Activated CD8-positive, alpha-beta memory T cell treated with anti-CD3 and anti-CD28 coated beads for 1 hour (primary cell): ENCODE measurements around the gene TRUB1.
A peak's percentile ranks its signal among the peaks of the same experiment; 100 is the strongest.
"Not testable (repeated sequence)": the region's sequence is repeated elsewhere in the genome, so short reads cannot be mapped to it uniquely, and the experiment has no call there.

Source experiments
- DNase-seq, 2 donors: peaks; one replicate each; pipeline ENCODE4 v3.0.0-alpha.2; 2020; ENCODE audit warnings: low read depth in 1 of 2; ENCODE audit errors: extremely low read depth in 1 of 2

Gene TRUB1

DNA sequence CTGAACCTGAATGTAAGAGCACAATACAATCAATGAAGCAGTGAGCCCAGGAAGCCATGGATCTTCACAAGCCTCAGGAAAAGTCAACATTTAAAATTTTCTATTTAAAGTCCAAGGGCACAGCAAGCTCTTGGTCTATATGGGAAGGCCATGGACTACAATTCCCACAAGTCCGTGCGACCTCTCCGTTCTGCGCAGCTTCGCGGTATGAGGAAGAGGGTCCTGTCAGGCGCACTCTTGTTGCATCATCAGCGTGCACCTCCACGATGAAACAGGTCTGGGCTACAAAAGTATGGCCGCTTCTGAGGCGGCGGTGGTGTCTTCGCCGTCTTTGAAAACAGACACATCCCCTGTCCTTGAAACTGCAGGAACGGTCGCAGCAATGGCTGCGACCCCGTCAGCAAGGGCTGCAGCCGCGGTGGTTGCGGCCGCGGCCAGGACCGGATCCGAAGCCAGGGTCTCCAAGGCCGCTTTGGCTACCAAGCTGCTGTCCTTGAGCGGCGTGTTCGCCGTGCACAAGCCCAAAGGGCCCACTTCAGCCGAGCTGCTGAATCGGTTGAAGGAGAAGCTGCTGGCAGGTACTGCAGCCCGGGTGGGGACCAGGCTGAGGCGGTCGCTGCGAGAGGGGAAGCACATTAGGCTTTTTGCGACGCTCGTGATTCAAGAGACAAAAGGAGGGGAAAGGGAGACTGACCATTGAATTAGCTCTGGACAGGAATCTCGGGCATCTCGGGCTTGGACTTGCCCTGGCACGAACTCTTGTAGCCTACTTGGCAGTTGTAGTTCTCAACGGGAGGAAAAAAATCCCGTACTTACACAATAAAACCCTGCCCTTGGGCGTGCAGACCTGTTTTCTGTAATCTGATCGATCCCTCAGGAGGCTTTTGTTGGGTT, at the start of gene TRUB1:
TSS of gene TRUB1 (plus strand) at position 234 of the 894 bp plus-strand sequence. CDS start at position 293, 59 bp downstream.
- DNase-seq, result peak; percentile 79 to 82

DNA sequence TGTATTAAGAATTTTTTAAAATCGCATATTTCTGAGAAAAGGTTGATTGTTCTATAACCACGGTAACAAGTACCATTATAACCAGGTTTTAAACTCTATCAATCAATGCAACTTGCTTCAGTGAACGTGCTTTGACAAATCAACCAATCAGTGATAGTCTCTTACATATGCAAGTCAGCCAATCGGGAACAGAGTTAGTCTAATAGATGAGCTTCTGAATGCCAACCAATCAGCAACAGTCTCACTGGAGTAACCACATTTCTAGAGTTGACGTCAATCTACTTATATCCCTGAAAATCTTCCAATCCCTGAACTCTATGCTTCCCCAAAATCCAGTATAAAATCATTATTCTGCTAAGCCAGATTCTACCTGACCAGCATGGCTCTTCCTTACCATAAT, 44.7 kb upstream of the TRUB1 start:
- no peak for DNase-seq

DNA sequence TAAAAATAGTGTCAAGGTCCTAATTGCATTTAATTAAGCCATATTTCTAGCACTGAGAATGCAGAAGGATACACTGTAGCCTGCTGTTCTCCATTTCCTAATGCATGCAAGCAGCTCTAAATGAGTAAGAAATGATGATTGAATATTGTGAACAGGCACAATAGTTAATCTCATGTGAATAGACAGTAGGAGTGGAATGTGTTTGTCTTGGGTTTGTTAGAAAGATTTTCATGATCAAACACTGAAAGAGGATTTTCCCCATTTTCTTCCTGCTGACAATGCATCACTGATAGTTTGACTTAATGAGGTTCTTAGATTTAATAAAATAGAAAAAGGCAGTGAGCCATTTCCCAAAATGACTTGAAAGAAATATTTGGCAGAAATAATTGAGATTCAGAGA, 43.1 kb upstream of the TRUB1 start:
- no peak for DNase-seq

DNA sequence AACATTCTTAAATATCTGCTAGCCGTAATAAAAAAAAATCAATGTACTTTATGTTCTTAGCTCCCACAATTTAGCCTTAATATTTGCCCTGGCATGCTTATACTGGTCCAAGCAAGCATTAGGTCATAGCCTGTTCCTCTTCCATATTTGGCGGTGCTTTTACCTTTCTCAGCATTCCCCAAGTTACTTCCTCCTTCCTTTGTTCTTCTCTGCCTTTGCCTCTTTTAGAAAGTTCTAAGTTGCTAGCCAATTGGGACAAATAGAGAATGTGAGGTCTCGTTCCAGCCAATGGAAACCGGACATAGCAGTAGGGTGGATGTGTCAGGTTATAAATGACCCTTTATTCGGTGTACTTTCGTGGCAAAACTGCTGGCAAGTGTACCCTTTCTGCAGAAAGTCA, 41.0 kb upstream of the TRUB1 start:
- not testable (repeated sequence) for DNase-seq

DNA sequence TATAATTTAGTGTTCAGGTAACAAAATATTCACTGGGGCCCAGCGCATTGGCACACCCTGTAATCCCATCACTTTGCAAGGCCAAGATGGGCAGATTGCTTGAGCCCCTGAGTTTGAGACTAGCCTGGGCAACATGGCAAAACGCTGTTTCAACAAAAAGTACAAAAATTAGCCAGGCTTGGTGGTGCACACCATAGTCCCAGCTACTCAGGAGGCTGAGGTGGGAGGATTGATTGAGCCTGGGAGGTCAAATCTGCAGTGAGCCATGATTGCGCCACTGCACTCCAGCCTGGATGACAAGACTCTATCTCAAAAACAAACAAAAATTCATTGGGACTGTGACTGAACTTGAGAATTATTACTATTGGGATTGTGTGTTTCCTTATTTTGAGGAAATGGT, 40.4 kb upstream of the TRUB1 start:
- DNase-seq, result no peak

DNA sequence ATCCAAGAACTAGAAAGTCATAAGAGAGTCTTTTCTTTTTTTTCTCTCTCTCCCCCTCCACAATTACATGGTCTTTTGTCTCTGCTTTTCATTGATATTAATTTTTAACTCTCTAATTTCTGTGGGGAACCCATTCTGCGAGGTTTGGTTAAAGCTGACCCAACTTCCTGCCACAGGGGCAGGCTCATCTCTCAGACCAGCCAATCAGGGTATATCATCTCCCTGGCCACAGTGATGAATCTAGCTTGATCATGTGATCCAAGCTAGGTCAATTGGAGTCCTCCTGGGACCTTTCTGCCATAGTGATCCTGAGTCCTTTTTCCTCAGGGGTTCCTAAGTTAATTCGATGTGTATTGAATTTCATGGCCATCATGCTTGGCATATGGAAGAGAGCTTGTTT, 38.0 kb upstream of the TRUB1 start:
- no peak for DNase-seq

DNA sequence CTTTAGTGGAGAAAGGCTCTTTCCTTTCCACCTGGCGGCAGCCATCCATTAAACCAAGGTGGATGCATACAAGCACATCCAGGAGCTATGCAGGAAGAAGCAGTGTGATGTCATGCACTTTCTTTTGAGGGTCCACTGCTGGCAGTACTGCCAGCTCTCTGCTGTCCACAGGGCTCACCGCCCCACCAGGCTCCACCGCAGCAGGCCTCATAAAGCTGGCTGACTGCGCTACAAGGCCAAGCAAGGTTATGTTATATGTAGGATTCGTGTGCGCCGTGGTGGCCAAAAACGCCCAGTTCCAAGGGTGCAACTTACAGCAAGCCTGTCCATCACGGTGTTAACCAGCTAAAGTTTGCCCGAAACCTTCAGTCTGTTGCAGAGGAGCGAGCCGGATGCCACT, 37.3 kb upstream of the TRUB1 start:
- no peak for DNase-seq

DNA sequence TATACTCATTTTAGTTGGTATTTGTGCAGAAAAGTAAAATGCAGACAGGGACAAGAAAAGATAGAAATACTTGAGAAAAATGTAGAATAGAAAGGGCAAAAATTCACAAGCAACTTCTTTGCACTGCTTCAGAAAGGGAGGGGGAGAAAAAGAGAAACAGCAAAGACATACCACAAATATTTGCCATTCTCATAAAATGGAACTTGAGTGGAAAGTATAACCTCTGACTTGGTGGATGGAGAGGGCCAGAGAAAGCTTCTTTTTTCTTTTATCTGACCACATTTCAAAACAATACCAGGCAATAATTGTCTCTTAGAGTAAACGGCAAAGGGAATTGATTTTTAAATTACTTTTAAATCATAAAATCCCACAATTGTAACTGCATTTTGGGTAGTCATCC, 35.8 kb upstream of the TRUB1 start:
- DNase-seq, result no peak

DNA sequence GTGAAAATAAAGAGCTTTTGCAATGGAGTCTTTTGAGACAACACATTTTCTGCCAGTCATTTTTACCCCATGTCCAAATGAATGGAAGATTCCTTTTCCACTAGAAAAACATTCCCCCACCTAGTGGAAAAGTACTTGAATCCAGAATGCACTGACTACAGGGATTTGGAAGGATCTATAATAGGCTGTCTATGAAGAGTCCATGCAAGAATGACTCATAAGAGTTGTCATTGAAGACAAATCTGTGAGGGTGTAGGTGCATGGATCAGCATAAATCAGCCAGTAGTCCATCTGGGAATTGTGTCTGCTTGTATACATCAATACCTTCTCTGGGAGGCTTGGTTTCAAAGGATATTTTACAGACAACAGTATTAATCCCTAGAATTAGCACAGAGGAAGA, 32.5 kb upstream of the TRUB1 start:
- no peak for DNase-seq

DNA sequence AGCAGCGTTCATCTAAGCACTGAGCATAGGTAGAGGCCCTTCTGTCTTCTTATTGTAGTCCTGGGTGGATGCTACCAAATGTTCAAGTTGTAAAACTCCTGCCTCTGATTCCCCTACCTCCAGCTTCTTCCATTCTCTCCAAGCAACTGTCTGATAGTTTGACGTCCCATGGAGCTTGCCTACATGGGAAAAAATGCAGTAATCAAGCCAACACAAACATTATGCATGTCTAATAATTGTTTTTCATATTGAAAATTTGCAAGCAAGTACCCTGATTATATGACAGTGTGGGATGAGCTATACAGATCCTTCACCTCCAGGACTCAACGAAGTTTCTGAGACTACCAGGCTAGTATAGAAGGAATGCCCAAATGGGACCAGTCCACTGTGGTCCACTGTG, 31.0 kb upstream of the TRUB1 start:
- DNase-seq, result no peak

DNA sequence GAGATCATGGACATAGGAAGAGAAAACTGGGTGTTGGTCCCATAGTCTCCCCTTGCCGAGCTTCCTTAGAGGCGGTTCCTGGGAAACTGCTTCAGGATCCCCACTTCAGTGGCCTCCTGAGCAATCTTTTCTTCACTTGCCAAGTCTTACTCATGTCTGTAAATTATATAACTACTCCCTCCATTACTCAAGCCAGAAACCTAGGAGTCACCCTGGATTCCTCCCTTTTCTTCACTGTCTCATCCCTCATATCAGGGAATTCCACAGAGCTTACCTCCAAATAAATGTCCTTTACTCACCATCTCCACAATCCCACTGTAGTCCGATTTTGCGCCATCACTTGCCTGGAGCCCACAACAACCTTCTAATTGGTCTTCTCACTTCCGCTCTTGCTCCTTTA, 29.1 kb upstream of the TRUB1 start:
- no peak for DNase-seq

DNA sequence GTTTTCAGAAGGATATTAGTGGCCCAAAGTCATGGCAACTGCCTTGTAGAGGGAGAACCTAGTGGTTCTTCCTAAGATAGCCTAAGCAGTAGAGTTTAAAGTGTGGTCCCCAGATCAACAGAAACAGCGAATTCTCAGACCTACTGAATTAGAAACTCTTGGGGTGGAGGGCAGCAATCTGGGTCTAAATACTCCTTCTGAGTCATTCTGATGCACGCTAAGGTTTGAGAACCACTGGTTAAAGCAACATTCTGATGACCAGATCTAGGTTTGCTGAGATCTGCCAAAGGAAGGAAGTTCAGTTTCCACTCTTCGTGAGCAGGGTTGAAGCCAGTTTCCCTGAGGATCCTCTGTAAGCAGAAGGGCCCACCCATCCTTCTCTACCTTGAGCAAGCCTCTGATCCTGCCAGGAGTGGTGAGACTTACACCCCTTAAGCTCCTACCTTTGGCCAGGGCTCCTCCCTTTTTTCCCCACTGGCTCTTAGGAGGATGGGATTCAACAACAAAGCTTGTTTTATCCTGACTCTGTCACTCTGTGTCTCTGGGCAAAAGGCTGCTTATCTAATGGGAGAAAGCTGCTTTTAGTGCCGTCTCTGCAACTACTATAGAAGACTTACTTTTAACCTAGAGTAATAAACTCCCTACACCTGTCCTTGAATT, 26.8 kb upstream of the TRUB1 start:
- DNase-seq, result no peak

DNA sequence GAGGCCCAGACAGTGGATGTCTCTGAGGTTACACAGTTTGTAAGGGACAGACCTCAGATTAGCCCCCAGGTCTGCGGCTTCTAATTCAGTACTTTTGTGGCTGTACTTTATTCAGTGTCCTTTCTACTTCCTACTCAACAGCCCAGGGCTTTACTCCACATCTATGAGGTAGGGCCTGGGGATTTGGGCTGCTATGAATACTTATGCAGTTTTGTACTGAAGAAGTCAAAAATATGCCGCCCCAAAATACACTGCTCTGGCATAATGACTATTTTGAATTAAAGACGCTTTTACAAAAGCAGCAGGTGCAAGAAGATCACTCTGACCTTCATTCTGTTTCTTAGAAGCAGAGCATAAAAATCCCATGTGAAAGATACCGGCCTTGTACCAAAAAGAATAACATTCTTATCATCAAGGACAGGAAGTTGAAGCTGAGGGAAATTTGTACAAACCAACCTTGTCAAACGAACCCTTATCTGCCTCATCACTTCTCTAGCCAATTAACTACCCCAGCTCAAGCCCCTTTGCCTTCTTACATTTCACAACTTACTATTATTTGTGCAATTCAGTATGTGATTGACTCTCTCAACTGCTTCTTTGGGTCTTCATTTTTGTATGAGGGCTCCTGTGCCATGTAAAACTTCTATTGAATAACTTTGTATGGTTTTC, 26.1 kb upstream of the TRUB1 start:
- DNase-seq, result no peak

DNA sequence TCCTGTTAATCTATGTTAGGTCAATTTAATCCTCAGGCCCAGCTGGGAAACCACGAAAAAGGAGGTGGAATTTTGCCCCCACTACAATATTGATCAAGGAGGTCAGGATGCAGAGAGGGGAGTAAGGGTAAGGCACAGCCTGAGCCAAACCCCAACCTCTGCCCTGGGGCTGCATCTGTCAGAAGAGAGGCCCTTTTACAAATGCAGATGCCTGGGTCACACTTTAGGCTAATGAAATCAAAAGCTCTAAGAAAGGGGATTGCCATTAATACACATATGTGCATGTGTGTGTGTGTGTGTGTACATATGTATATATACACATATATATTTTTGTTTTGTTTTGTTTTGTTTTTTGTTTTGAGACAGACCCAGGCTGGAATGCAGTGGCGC, 25.5 kb upstream of the TRUB1 start:
- DNase-seq, result no peak

DNA sequence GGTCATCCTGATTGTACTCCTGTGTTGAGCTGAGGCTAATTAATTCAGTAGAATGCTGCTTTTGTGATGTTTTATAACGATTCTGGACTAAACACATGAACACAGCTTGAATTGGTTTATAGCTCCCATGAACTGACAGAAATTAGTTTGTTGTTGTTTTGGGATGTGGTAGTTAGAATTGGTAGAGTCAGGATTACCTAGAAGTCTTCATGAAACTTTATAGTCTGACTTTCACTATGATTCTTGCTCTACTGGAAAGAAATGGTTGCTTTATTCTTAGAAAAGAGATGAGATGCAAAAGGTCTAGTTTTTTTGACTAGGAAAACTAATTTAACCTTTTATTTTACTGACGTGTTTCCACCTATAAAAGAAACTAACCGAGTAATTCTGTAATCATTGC, 23.4 kb upstream of the TRUB1 start:
- DNase-seq, result no peak

DNA sequence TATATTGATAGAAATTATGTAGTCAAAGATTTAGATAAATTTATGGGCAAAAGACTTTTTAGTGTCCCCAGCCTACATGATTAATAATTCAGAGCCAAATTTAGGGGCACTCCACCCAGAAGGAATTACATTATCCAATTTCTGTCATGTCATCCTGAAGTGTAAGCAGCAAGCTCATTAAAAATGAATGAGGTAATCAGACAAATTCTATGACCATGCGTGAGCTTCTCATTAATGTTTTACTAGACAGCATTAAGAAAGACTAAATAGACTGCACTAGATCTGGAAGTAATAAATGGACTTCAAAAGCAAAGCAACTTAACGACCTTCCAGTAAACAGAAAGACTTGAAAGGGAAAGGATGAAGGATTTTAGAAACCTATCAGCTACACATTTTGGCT, 22.7 kb upstream of the TRUB1 start:
- DNase-seq, result no peak

DNA sequence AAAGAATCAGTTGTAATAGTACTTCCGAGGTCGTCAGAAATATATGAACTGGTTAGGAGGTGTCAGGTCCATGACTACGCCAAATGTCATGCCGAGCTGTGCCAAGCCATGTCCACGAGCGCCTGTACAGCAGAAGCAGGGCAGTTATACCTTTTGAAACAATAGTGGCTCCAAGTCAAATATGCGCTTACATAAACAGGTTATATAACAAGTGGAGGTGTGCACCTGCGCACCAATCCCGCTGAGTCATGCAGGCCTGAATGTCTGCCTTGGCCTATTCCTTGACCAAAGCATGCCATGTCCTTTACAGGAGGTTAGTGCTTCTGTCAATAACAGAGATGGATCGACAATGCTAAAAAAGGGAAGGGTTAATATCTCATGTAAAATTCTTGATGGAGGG, 21.3 kb upstream of the TRUB1 start:
- DNase-seq, result no peak

DNA sequence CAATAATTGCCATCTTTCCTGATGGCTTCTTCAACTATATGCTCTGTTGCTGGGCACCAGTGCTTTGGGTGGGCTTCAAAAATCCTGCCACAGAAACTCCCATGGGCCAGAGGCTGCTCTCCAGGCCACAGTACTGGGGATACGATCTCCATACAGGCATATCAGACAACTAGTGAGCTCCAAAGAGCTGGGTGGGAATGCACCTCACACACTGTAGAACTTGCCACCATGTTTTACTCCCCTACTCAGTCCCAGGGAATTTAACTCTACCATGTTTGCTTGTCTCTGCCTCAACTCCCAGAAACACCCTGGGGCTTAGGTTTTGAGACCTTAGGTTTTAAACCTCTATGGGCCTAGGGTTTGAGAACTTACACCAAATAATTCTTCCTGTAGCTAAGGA, 20.5 kb upstream of the TRUB1 start:
- no peak for DNase-seq

DNA sequence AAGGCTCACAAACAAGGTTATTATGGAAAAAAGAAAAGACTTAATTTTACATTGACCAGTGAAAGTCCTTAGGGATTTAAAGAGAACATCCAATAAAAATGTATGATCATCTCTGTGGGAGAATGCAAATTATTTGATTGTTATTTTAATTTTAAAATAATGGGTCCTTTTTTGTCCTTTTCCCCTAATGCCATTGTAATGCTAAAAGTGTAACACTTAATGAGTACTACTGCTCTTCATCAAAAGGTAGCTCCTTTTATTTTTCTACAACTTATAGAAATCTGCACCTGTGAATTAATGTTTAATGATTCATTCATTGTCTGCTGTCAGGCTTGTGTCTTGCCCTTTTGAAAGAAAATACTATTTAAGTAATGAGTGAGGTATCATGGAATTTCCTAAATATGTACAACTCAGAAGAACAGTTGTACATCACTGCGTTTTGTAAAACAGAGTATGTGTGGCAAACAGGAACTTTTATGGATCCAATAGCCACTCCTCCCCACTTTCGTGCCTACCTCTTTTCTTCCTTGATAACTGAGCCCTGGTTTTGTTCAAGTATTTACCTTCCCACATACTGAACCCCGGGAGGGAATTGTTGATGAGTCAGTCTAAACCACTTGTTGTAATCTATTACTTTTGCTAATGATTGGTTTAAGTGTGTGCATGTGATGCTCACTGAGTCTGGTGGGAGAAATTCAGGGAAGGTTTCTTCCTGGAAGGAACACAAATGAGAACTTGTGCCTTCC, 19.9 kb upstream of the TRUB1 start:
- DNase-seq, result no peak

DNA sequence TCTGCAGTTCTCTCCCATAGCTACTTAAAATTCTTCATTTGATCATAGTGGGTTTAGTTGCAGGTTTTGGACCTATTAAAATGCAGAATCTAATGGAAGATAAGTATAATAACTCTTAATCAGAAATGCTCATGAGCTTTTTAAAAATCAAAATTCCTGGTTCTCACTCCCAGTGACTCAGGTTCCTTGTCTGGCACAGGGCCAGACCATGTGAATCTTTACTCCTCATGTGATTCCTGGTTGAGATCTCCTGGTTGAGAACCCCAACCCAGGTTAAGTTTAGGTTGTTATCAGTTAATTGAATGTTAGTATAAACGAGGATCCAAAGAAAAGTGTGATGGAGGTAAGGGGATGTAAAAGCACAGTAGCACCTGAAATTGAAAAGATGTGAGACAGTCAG, 17.5 kb upstream of the TRUB1 start:
- DNase-seq, result no peak

DNA sequence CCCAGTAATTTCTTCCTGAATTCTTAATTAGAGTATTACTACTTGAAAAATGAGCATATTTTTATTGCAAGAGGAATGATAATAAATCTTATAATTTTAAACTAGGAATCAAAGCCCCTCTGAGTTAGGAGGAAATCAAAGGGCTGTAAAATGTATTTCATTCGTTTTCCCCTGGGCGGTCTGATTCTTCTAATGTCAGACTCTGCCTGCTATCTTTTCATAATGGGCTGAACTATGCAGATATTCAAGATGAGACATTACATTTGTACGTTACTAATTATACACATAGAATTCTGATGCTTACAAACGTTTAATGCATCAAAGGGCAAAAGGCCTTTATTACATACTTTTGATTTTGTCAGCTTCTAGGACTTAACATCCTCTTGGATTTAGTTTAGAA, 16.0 kb upstream of the TRUB1 start:
- no peak for DNase-seq
